ENCODE data around the gene PBX3.

The PBX3 gene

DNA sequence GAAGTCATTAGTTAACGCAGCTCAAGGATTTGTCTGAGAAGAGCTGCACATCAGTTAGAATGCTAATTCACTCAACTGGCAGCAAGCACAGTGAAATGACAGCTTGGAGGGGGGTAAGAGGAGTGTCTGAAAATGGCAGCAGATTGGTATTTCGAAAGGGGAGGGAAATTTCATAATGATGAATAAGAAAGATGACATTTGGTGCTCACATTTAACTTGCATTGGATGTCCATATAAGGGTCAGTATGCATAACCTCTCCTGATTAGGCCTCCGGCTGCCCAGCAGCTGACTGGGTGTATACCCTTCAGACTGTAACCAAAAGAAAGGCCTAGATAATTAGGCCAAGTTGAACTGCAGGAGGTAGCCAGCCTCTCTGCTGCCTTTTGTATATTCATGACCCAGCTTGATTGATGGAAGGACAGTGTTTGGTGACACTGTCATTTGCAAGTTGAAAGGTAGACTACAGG, 131.0 kb downstream of the PBX3 start:
- DNase-seq (ENCODE audit: low read depth in 2 of 2) = no peak

DNA sequence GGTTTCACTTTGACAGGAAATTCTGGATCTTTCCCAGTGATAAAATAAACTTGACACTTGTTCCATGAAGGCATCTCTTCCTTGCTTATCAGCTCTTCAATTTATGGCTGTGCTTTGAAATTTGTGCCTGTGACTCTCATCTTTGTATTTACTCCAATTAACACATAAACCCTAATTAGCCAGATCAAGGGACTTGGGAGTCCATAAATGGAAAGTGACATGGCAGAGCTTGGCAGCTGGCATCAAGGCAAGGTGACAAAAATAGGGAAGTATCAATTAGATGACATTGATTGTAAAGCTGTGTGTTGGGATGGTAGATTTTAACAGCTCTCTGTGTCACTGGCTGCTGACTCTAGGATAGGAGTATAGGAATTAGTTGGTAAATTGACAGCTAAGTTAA, 133.9 kb downstream of the PBX3 start:
- DNase-seq (ENCODE audit: low read depth in 2 of 2) = no peak

DNA sequence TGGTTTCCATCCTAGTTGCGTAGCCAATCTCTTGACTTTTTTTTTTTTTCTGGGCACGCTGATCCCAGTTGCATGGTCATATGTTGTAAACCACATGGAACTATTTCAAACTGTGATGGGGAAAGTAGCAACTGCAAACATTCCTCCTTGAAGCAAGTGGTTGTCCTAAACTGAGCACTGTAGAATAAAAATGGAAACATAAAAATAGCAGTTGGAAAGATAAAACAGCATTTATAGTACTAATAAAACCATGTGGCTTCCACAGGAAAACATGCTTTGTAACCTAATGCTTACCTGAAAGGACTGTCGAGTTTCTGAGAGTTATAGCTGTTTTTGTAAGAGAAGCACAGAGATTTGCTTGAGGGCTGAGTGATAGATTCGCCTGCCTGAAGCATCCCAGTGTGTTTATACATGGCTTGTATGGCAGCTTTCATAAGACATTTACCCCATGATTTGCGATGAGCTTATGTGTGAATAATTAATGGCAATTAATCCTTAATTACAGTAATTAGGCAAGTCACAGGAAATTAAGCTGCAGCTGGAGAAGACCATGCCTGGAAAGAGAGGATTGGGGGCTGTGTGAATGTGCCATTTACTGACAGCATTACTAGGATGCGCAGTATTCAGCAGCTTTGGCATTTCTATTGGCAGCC, 136.5 kb downstream of the PBX3 start:
- DNase-seq (ENCODE audit: low read depth in 2 of 2) = no peak

DNA sequence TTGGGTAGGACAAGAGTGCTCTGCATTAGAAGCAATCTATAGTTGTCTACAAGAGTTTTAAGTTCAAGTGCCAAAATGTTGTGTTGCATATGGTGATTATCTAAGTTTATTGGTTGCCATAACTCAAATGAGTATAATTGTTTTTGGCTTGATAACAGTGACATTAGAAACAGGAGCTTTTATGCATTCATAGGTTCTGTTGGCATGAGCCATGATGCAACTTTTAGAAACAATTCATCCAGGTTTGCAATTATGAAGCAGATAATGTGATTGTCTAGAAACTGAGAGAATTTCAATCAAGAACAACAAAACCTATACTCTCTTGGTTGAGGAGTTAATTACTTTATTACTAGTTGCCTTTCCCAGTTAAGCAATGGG, 137.0 kb downstream of the PBX3 start:
- no peak for DNase-seq (ENCODE audit: low read depth in 2 of 2)

DNA sequence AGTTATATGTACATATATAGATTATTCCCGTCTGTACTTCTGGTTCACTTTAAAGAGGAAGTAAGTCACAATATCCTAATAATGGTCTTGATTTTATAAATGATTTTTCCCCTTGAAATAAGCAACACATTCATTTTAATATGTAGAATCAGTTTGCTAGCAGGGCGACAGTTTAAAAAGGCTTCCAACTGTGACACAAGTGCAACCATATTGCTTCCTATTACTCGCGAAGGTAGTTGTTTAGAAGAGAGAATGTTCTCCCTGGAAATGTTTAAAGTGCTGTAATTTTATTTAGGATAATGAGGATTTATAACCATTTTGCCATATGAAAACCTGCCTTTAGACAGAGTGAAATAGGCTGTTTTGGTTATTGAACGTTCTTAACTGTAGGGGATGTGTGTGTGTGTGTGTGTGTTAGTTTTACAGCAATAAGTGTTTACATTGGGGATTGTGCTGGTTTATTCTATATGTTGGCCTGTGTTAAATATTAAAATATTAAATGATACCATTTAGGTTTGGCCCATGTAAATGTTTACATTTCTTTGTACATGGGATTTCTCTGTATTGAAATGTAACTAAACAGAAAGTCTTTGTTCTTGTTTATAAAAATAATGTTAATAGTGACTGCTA, 138.3 kb downstream of the PBX3 start:
- DNase-seq (ENCODE audit: low read depth in 2 of 2) = no peak

DNA sequence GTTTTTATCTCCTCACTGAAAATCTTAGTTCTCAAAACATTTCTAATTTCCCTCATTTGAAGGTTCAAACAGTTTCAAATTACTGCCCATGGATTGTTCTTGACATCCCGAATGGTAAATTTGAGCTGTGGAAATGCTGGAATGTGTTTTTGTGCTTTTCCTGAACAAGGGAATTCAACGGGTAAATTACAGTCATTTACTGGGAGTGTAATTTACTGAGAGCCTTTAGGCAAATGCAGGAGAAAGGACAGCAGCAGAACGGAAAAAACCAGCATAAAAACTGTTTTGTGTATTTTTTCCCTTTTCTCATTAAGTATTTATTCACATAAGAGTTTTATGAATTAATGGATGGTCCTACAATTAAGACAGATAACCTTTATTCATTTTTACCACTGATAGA, 139.2 kb downstream of the PBX3 start:
- no peak for DNase-seq (ENCODE audit: low read depth in 2 of 2)

DNA sequence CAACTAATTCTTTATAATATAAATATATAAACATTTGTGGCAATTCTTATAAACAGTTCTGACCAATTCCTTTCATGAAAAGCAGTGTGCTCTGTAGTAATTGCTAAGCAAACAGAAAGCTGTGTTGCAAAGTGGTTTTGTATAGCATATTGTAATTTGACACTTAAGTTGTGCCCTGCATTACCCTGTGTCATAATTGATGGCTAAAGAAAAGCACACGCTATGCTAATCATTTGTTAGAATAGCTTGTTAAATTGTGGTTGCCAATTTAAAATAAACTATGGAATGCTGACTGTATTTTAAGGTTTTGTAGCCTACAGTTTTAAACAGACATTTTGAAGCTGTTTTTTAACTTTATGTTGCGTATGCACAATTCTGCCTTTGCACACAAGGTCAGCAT, 140.0 kb downstream of the PBX3 start:
- DNase-seq (ENCODE audit: low read depth in 2 of 2) = no peak

DNA sequence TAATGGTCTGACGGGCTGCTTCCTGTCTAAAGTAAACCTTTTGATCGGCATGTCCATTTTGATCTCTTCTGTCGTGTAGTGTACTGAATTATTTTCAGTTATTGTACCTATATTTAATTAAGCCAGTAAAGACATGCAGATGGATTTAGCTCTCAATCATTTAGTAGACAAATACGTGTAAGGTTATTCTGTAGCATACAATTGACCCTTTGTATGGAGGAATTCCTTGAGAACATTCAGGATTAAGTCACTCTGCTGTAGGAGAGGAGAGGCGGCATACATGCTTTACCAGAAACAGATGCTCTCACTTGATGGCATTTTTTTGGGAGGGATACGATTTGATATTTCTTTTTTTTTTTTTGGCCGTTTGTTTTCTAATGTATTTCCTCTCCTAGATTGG, 141.0 kb downstream of the PBX3 start:
- DNase-seq (ENCODE audit: low read depth in 2 of 2) = no peak

DNA sequence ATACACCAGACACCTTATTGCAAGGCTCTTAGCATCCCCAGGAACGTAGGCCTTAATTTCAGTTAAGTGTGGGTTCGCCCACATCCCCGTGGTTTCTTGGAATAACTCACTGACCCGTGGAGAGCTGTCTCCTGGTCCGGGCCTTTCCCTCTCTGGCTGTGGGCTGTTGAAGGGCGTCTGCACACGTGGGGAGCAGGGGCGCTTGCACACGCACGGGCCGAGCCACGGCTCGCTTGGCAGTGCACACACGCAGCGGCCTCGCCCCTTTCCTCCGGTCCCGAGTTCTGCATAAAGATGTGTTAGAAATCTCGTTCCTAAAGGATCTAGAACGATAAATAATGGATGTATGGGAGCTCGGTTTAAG, 141.9 kb downstream of the PBX3 start:
- DNase-seq (ENCODE audit: low read depth in 2 of 2) = no peak

DNA sequence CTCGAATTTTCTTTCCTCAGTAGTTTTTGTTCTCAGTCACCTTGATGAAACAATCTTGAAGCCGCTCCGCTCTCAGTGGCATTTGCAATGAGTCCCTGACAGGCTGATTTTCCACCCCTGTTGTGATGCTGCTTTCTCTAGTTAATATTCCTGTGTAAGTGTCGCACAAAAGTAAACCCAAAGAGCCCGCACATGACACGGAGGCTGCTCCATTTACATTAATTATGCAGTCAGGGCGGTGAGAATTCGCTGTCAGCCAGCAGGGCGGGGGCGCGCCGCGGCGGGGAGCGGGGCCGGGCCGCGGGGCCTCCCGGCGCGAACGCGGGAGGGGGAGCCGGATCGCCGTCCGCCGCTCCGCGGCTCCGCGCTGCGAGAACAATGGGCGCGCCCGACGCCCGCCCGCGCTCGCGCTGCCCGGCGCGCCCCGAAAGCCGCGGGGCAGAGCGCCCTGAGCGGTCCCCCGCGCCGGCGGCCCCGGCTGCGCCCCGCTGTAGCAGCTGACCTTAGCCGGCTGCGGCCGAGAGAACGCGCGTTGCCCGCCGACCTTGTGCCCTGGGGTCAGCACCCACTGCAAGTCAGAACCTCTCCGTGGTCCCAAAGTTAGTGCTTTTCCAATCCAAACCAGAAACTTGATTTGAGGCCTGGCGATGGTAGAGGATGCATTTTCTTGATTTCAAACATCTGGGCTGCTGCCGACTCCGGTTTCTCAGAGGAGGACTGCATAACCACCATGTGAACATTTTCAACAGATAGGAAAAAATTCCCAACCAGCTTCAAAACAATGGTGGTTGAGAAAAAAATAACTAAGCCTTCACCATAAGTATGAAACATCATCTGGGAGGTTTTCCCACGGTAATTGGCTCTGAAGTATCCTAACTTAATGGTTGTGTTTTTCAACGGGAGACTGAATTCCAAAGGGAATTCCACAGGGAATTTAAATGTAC, 142.6 kb downstream of the PBX3 start:
- peak; percentile 7 to 10 for DNase-seq (ENCODE audit: low read depth in 2 of 2)

DNA sequence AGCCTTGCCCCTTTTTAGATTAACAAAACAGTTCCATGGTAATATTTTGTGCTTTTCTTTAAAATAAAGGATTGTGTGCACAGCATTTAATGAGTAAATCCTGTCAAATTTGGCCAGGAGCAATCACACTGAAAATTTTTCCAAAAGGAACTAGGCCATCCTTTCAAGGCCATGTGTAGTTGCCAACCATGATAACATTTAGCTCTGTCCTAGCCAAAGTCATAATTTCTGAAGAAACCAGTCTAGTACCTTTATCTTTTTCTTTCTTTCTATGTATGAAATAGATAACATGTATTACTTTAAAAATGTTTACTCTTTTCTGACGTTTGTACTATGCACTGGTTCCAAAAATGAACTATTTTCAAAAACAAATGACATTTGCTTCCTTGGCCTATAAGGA, 143.7 kb downstream of the PBX3 start:
- no peak for DNase-seq (ENCODE audit: low read depth in 2 of 2)

DNA sequence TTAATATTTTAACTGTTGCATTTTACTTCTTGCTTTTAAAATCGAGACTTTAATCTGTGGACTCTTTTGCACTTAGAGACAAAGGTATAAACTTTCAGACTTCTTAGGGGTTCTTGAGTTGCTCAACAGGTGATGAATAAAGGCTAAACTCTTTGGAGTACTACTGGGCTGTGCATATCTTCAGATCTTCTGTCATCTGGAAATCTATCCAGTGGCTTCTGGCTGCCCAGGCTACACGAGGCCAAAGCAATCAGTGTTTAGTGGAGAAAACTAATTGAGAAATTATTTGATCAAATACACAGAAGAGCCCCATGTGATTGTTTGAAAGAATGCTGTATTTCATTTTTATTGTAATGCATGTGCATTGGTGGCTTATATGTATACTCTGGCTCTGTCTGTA, 146.1 kb downstream of the PBX3 start:
- DNase-seq (ENCODE audit: low read depth in 2 of 2) = no peak

DNA sequence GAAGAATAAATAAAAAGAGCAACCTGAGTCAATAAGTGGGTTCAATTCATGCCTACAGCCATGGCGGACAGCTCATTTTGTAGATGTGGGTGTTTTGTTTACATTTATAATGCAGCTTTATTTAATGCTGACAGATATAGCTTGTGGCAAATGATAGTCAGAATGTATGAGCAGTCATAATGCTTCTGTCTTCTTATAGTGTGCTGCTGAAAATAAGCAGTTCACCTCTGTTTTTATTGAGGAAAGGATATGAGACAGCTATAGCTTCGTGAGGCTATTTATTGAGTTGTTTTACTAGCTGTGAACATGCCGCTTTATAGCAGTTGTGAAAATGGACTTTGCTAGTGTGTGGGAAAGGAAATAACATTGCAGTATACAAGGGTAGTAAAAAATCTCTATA, 147.4 kb downstream of the PBX3 start:
- DNase-seq (ENCODE audit: low read depth in 2 of 2) = no peak

DNA sequence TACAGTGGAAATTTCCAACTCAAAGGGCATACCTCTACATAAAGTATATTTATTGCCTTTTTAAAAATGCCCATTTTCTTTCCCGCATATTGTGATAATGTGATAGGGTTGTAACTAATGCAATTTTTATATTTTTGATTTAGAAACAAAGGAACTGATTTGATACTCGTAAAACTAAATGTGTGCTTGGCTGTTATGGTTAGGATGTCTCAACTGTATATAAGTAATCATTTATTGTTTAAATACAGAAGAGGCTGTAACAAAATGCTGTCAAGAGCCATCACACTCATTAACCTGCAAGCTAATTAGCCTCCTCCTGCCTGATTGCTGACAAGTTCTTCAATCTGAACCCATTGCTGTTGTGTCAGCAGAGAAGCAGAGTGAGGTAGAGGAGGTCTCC, 149.2 kb downstream of the PBX3 start:
- DNase-seq (ENCODE audit: low read depth in 2 of 2) = no peak

DNA sequence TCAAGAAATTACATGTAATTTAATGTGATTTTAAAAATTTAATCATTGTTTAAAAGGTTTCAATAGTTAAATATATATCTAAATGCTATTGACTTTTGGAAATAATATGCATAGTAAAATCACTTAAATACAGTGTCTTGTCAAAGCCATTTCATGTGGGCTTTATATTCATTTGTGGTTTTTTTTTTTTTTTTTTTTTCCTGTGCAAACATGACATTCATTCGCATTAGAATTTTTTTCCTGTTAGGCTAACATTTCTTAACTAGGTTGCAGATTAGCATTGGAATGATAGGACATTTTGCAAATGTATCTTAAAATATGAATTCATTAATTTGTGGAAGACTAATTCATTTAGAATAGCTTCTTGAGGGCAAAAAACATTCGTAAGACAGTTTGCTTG, 149.8 kb downstream of the PBX3 start:
- no peak for DNase-seq (ENCODE audit: low read depth in 2 of 2)

DNA sequence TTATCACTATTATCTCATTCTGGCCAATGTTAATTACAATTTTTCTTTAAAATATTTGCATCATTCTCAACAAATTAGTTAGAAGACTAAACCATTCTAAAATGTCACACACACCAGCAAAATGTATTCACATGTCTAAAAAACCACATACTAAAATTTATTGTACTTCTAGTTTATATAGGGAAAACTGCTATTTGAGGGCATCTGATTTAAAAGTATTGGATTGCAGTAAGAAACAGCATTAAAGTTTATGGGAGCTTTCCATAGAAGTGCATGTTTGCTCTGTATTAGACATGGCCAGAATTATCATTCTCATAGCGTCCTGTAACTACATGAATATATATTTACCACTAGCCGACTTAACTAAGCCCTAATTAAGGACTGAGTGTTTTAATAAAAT, 150.3 kb downstream of the PBX3 start:
- no peak for DNase-seq (ENCODE audit: low read depth in 2 of 2)

DNA sequence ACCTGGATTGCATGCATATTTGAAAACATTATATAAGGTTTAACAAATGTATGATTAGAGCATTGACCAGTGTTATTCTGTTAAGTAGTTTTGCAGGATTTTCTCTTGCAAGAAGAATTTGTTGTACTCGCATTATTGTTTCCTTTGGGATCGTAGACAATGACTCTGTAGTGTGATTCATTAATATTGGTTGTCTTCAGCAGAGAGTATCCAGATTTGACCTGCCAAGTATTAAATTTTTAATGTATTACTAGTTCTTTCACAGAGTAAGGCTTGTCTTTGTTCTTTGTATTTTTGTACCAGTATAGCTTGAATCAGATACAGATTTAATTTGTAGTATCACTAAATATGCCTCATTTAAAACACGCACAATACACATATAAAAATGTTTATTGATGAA, 155.0 kb downstream of the PBX3 start:
- no peak for DNase-seq (ENCODE audit: low read depth in 2 of 2)

DNA sequence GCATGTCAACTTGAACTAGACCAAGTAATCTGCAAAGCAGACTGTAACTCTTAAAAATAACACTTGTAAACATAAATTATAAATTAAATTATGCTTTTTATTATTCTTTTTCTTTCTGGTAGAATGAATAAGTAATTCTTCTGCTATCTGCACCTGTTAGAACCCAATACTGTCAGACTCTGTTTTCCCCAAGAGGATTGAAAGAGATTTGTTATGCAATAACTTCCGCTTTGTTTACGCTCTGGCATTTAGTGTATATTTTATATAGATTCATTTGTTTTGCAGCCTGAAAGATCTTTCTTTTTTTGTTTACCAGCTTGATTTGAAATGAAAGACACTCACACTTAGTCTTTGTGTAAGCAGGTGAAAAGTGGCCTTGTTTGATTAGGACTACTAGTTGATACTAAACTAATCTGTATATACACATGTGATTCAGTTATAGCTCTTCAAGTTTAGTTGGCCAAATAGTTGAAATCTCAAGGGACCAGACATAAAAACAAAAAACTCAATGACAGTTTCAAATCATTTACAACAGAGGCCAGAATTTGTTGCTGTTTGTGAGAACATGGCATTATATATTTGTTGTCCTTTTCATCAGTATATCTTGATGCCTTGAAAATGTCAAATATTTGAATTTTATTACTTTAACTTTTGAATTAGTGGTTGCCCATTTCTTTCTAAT, 155.8 kb downstream of the PBX3 start:
- DNase-seq (ENCODE audit: low read depth in 2 of 2) = no peak

DNA sequence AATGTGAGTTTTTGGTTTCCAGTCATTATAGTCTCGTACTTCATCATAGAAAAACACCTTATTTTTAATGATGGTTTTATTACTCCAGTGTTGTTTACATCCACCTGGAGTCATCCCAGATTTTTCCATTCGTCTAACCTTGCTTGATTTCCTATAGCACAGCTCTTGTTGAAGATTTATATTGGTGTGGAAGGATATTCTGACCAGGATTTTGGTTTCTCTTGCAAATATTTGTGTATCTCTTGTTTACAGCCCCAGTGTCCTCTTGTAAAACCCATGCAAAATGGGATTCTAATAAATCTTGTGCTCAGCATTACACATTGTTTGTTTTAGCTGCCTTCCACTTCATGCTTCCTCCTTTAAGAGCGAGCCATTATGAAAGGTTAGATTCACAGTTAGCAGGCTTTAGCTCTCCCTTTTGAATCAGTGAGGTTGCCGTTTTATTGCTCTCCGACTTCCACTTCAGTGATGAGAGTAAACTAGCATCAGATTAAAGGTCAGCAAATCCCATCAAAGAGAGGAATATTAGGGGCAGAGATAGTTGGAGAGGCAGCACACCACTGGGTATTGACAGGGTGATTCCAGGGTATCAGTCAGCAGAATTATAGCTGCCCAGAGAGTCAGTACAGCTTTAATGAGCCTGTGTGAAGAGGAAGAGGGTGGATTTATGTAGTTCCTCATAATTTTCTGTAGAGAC, 157.1 kb downstream of the PBX3 start:
- DNase-seq (ENCODE audit: low read depth in 2 of 2) = no peak

DNA sequence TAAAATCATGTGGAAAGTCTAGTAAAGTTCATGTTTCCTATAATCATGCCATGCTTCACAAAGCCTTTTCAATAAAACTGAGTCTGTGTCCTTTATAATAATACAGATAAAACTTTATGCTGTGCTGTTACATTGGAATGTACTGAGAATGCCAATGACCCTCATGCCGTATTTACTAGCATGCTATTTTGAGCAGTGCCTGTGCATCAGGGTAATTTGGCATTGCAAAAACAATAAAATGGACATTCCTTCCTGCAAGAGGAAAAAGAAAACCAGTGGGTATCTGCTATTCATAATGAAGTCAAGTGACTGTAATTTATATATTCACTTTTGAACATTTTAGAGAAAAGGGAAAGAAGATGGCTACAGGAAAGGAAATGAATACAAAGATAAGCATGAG, 159.0 kb downstream of the PBX3 start:
- DNase-seq (ENCODE audit: low read depth in 2 of 2) = no peak

DNA sequence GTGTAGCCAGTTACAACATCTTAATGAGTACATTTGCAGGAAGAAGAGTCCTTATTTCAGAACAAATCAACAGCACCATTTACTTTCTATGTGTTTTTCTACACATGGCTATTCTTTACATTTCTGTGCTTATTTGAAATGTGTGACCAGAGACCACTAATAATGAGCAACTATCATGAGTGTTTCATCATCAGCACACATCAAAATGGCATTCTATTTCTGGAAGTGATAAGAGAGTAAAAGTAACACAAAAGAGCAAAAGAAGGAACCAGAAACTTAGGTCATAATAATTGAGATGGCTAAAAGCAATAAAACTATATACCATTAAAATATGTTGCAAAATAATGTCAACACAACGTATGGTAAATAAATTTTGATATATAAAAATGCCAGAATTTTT, 159.7 kb downstream of the PBX3 start:
- no peak for DNase-seq (ENCODE audit: low read depth in 2 of 2)

DNA sequence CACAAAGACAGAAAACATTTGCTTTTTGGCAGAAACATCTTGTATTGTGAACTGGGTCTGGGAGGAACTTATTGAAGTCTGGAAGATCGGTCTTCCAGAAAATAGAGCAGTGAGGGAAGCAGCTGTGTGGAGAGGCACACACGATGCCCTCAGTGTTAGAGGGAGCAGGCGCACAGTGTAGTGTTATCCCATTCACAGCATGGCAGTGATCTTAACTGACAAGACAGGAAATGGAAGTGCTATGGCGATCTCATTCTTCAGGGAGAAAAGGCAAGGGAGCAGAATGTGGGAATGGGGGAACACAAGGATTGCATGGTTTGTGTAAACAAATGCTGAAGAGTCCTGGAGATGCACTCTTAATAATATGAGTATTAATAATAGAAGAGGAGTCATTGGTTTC, 161.0 kb downstream of the PBX3 start:
- DNase-seq (ENCODE audit: low read depth in 2 of 2) = no peak

Measured in stimulated activated CD4-positive, alpha-beta T cell treated with anti-CD3 and anti-CD28 coated beads, Interleukin-12 subunit alpha, Interleukin-12 subunit beta, amount 100 ng/mL, for 24 hours (primary cell).